ENCODE data around the gene PKNOX2.

Gene PKNOX2

GRCh38 chr11:125338886-125339811, 174.6 kb downstream of the PKNOX2 start:
- no peak for DNase-seq (ENCODE audit: low read depth)
- no peak for TF ChIP-seq CTCF (IDR thresholded peaks at IDR 0.05; ENCODE audit: control insufficient read depth, insufficient read depth, low read depth, low read length, missing control alignments)
- no peak overlapping the region for H3K4me3 ChIP-seq (ENCODE audit: control insufficient read depth, low read depth, low read length)

- no peak for DNase-seq (ENCODE audit: low read depth)
- TF ChIP-seq CTCF (IDR thresholded peaks at IDR 0.05; ENCODE audit: control insufficient read depth, insufficient read depth, low read depth, low read length, missing control alignments), result no peak
- H3K4me3 ChIP-seq (ENCODE audit: control insufficient read depth, low read depth, low read length), result no peak overlapping the region
These were observed 177.1 kb downstream of the PKNOX2 start for GRCh38 chr11:125341676-125342075.

GRCh38 chr11:125342281-125342930, 177.9 kb downstream of the PKNOX2 start:
- no peak for TF ChIP-seq CTCF (IDR thresholded peaks at IDR 0.05; ENCODE audit: control insufficient read depth, insufficient read depth, low read depth, low read length, missing control alignments)
- H3K4me3 ChIP-seq (ENCODE audit: control insufficient read depth, low read depth, low read length), result no peak overlapping the region
- DNase-seq (ENCODE audit: low read depth), result no peak

- DNase-seq (ENCODE audit: low read depth), result no peak
- H3K4me3 ChIP-seq (ENCODE audit: control insufficient read depth, low read depth, low read length), result no peak overlapping the region
- no peak for TF ChIP-seq CTCF (IDR thresholded peaks at IDR 0.05; ENCODE audit: control insufficient read depth, insufficient read depth, low read depth, low read length, missing control alignments)
These were observed 178.7 kb downstream of the PKNOX2 start for GRCh38 chr11:125343086-125343717.

GRCh38 chr11:125343718-125344131, 179.2 kb downstream of the PKNOX2 start:
- DNase-seq (ENCODE audit: low read depth), result no peak
- no peak for TF ChIP-seq CTCF (IDR thresholded peaks at IDR 0.05; ENCODE audit: control insufficient read depth, insufficient read depth, low read depth, low read length, missing control alignments)

GRCh38 chr11:125344846-125345420, 180.4 kb downstream of the PKNOX2 start:
- H3K4me3 ChIP-seq (ENCODE audit: control insufficient read depth, low read depth, low read length), result no peak overlapping the region
- no peak for TF ChIP-seq CTCF (IDR thresholded peaks at IDR 0.05; ENCODE audit: control insufficient read depth, insufficient read depth, low read depth, low read length, missing control alignments)

More at GRCh38 chr11:125343718-125344131, 179.2 kb downstream of the PKNOX2 start:
- no peak overlapping the region for H3K4me3 ChIP-seq (ENCODE audit: control insufficient read depth, low read depth, low read length)

More at GRCh38 chr11:125344846-125345420, 180.4 kb downstream of the PKNOX2 start:
- DNase-seq (ENCODE audit: low read depth), result no peak
